ENCODE measurements around the gene OBI1. TPM values are rescaled to one million over a fixed set of nuclear protein-coding genes. Genes with fewer than 3 reads are reported as not detected.

The OBI1 gene
- total RNA-seq, 1 experiment from 2014 or later = 14.0 TPM

GRCh38 chr13:78601874-78602560, 56.9 kb downstream of the OBI1 start:
- Histone ChIP-seq H3K36me3 (ENCODE audit: control insufficient read depth in 1 of 2, insufficient read depth in 2 of 2, low read length in 2 of 2) (no peaks in the 10 kb centered on the region), H3K4me1 (ENCODE audit: control insufficient read depth in 1 of 2, insufficient read depth in 2 of 2, low read length in 2 of 2) (no peaks in the 10 kb centered on the region), H3K9me3 (ENCODE audit: control insufficient read depth in 1 of 2, insufficient read depth in 1 of 2, low read depth in 1 of 2, low read length in 2 of 2) (no peaks in the 10 kb centered on the region), H3K79me2 (ENCODE audit: insufficient read depth, low read length) (no peaks in the 10 kb centered on the region), H2AFZ (ENCODE audit: low read depth, low read length, poor library complexity, severe bottlenecking) (no peak overlapping the region), H3K27me3 (ENCODE audit: insufficient read depth, low read length) (peaks cover 27% of the 10 kb centered on the region), H4K20me1 (ENCODE audit: insufficient read depth) (no peaks in the 10 kb centered on the region), H3K9ac (ENCODE audit: low read length) (no peak overlapping the region), H3K27ac (ENCODE audit: low read depth, low read length) (no peak overlapping the region), H3K9me2 (ENCODE audit: insufficient read depth) (no peaks in the 10 kb centered on the region), H3K4me2 (ENCODE audit: low read length) (no peak overlapping the region), H3K4me3 (replicated peaks in 1 of 2; ENCODE audit: low read depth in 1 of 2, low read length in 2 of 2) (no peak overlapping the region)
- intact Hi-C loops (cut with micrococcal nuclease) = no loop called here
- BruUV-seq (replicated peaks) = no TSS peak
- ChIA-PET POLR2A (no interaction called here), RAD21 (ENCODE audit: low non-redundant PET in 1 of 2, low total read pairs in 2 of 2, uncharacterized antibody in 2 of 2, unreplicated experiment in 2 of 2) (no interaction called here), CTCF (no interaction called here)
- TF ChIP-seq CEBPB (IDR thresholded peaks at IDR 0.05; ENCODE audit: low read depth) (no peak), CBX3 (IDR thresholded peaks at IDR 0.05; ENCODE audit: low read depth) (no peak), EGR1 (IDR thresholded peaks at IDR 0.05; ENCODE audit: low read depth) (no peak), MAX (IDR thresholded peaks at IDR 0.05) (no peak), CTCF (IDR thresholded peaks at IDR 0.05 in 2 of 3, conservative IDR thresholded peaks at IDR 0.05 in 1 of 3; ENCODE audit: borderline replicate concordance in 1 of 3, insufficient read depth in 1 of 3, low read depth in 2 of 3, low read length in 2 of 3) (no peak), SRF (IDR thresholded peaks at IDR 0.05; ENCODE audit: low read depth) (no peak), EZH2phosphoT487 (IDR thresholded peaks at IDR 0.05; ENCODE audit: borderline replicate concordance) (no peak), SP1 (IDR thresholded peaks at IDR 0.05; ENCODE audit: low read depth) (no peak), ZNF274 (IDR thresholded peaks at IDR 0.05; ENCODE audit: low read depth, low read length) (no peak), YY1 (IDR thresholded peaks at IDR 0.05; ENCODE audit: extremely low read depth, insufficient replicate concordance, low read depth, low read length) (no peak), JUND (IDR thresholded peaks at IDR 0.05) (no peak), ZBTB33 (IDR thresholded peaks at IDR 0.05; ENCODE audit: extremely low read depth, insufficient replicate concordance, low read length) (no peak), ZFX (IDR thresholded peaks at IDR 0.05) (no peak), SIN3A (IDR thresholded peaks at IDR 0.05; ENCODE audit: low read depth) (no peak), REST (IDR thresholded peaks at IDR 0.05; ENCODE audit: low read depth) (no peak)
- ATAC-seq (no peak), DNase-seq (ENCODE audit: low read depth, low spot score) (no peak)
